Stimulated activated CD8-positive, alpha-beta memory T cell treated with anti-CD3 and anti-CD28 coated beads, Interleukin-4, amount 100 ng/mL, for 48 hours (primary cell): ENCODE results near the gene AIM2.

Experiments used
- DNase-seq: peaks from one replicate; pipeline ENCODE4 v3.0.0-alpha.2; 2020

Gene AIM2

GRCh38 chr1:159014003-159014571, 62.5 kb downstream of the AIM2 start:
- no peak for DNase-seq

- DNase-seq: peak; percentile 71
Measured at GRCh38 chr1:159012495-159012894, 64.1 kb downstream of the AIM2 start.
